Lung (tissue), 12 donors: ENCODE measurements around the gene SECTM1. TPM values are rescaled to one million over a fixed set of nuclear protein-coding genes. Genes with fewer than 3 reads are reported as not detected.
"Not testable (repeated sequence)": the region's sequence is repeated elsewhere in the genome, so short reads cannot be mapped to it uniquely, and the experiment has no call there.

ENCODE experiments used
- ATAC-seq: fragments of 200-7000 bp; cut with Tn5 transposase; one replicate; pipeline ENCODE4 v1.9.1; 2020; ENCODE audit warnings: moderate number of reproducible peaks; ENCODE audit not compliant: insufficient read depth, low FRiP score
- DNase-seq, 3 donors: peaks; one replicate each; pipeline ENCODE4 v3.0.0-alpha.2; 2013 to 2017
- H3K27ac ChIP-seq, 2 donors: one replicate each; pipeline ENCODE4 v1.5.1; 2013; ENCODE audit warnings: mild to moderate bottlenecking in 2 of 2, moderate library complexity in 2 of 2, control low read depth in 1 of 2, inconsistent platforms in 1 of 2, low read depth in 1 of 2, low read length in 1 of 2
- H3K27me3 ChIP-seq, 3 donors: one replicate each; pipeline ENCODE4 v1.5.1; 2013; ENCODE audit warnings: low read length in 2 of 3; ENCODE audit not compliant: control insufficient read depth in 3 of 3, insufficient read depth in 3 of 3
- H3K36me3 ChIP-seq, 4 donors: one replicate each; pipeline ENCODE4 v1.5.1; 2013; ENCODE audit warnings: low read length in 4 of 4, mild to moderate bottlenecking in 1 of 4, moderate library complexity in 1 of 4; ENCODE audit not compliant: control insufficient read depth in 4 of 4, insufficient read depth in 4 of 4
- H3K4me1 ChIP-seq, 5 donors: one replicate each; pipeline ENCODE4 v1.5.1; 2013; ENCODE audit warnings: low read length in 5 of 5, mild to moderate bottlenecking in 2 of 5, moderate library complexity in 1 of 5; ENCODE audit not compliant: control insufficient read depth in 5 of 5, insufficient read depth in 5 of 5
- H3K4me3 ChIP-seq: one replicate; pipeline ENCODE4 v1.5.1; 2013; ENCODE audit warnings: mild to moderate bottlenecking, control low read depth, moderate library complexity
- H3K9ac ChIP-seq, 2 donors: one replicate each; pipeline ENCODE4 v1.5.1; 2013; ENCODE audit warnings: low read length in 2 of 2, control low read depth in 1 of 2; ENCODE audit not compliant: insufficient read depth in 1 of 2
- H3K9me3 ChIP-seq, 4 donors: one replicate each; pipeline ENCODE4 v1.5.1; 2013; ENCODE audit warnings: low read length in 3 of 4, mild to moderate bottlenecking in 1 of 4, moderate library complexity in 1 of 4; ENCODE audit not compliant: control insufficient read depth in 4 of 4, insufficient read depth in 3 of 4
- WGBS, 2 donors: extraction: QIAGEN DNeasy Blood & Tissue Kit; methylation state at CpG; one replicate each; pipeline ENCODE4 v1.1.7; 2013; 5-methylcytosine and 5-hydroxymethylcytosine counted together
- polyA plus RNA-seq, 2 donors: library from polyadenylated mRNA; stranded (reverse); fragments of 200-250 nt; gene quantifications; one replicate each; pipeline ENCODE4 v1.2.1, GENCODE V29; 2013
- total RNA-seq, 2 donors: library from RNA; depleted of rRNA in 1 of 2; stranded (reverse); fragments of >200 nt in 1 of 2; gene quantifications; one replicate each; pipeline ENCODE4 v1.2.1, GENCODE V29; 2014 to 2021
- TF ChIP-seq, protein P1 (sequence below): IDR thresholded peaks from 2 replicates; pipeline ENCODE4 v1.5.1; 2012; ENCODE audit warnings: mild to moderate bottlenecking; ENCODE audit errors: control extremely low read depth, extremely low read depth
- donor health status: control.
- donor health status: control.
- donor health status: Bipolar disorder and iron deficiency.
- donor health status: healthy.
- donor health status: DM: yes; HTN: yes; CAD: no.

The SECTM1 gene
- total and polyA plus RNA-seq, 4 donors = 12.5 to 68.6 (median 26.4) TPM

DNA sequence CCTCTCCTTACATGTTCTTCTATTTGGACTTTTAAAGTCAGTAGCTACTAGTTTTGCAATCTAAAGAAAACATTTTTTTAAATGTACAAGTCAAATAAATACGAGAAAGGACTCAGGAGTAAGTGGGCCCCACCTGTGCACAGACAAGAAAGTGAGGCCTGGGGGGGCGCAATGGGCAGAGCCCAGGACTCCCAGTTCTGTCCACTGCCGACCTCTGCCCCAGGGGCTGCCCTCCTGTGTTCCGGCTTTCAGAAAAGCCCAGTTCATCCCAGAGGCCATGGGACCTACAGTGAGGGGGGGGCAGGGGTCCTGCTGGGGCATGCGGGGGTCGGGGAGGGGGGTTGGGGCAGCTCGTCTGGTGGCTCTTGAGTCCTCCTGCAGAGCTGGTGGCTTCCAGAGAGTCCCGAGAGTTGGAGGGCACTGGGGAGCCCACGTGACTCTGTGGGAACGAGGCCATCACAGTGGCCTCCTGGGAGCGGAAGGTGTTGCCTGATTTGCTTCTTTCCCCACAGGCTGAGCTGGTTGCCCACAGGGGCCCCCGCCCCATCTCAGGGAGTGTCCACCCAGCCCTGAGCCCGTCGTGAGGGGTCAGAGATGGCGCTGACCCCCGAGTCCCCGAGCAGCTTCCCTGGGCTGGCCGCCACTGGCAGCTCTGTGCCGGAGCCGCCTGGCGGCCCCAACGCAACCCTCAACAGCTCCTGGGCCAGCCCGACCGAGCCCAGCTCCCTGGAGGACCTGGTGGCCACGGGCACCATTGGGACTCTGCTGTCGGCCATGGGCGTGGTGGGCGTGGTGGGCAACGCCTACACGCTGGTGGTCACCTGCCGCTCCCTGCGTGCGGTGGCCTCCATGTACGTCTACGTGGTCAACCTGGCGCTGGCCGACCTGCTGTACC, 40.4 kb upstream of the SECTM1 start:
- no peak overlapping the region for H3K4me3 ChIP-seq
- ATAC-seq (no peak), DNase-seq (no peak)
- TF ChIP-seq, protein P1, sequence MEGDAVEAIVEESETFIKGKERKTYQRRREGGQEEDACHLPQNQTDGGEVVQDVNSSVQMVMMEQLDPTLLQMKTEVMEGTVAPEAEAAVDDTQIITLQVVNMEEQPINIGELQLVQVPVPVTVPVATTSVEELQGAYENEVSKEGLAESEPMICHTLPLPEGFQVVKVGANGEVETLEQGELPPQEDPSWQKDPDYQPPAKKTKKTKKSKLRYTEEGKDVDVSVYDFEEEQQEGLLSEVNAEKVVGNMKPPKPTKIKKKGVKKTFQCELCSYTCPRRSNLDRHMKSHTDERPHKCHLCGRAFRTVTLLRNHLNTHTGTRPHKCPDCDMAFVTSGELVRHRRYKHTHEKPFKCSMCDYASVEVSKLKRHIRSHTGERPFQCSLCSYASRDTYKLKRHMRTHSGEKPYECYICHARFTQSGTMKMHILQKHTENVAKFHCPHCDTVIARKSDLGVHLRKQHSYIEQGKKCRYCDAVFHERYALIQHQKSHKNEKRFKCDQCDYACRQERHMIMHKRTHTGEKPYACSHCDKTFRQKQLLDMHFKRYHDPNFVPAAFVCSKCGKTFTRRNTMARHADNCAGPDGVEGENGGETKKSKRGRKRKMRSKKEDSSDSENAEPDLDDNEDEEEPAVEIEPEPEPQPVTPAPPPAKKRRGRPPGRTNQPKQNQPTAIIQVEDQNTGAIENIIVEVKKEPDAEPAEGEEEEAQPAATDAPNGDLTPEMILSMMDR = no peak
- H3K4me1 ChIP-seq = peaks cover 0 to 18% (median 8%) of the 10 kb centered on the region in 5 donors
- no peak overlapping the region for H3K9ac ChIP-seq
- no peaks in the 10 kb centered on the region for H3K36me3 ChIP-seq
- WGBS, 2 donors = 82 to 89% methylated on average over 37 of the region's 37 CpGs
- H3K27me3 ChIP-seq = peaks cover 33 to 45% (median 44%) of the 10 kb centered on the region in 3 donors
- H3K27ac ChIP-seq = no peak overlapping the region
- peaks cover 0 to 7% (median 0%) of the 10 kb centered on the region in 4 donors for H3K9me3 ChIP-seq

DNA sequence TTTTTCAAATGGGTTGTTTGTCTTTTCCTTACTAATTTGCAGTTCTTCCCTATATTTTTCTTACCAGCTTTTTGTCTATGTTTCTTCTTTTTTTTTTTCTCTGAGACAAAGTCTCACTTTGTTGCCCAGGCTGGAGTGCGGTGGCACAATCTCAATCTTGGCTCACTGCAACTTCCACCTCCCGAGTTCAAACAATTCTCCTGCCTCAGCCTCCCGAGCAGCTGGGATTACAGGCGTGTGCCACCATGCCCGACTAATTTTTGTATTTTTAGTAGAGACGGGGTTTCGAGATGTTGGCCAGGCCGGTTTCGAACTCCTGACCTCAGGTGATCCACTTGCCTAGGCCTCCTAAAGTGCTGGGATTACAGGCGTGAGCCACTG, 39.5 kb upstream of the SECTM1 start:
- not testable (repeated sequence) for H3K36me3 ChIP-seq, ATAC-seq, DNase-seq, H3K9ac ChIP-seq, H3K9me3 ChIP-seq, H3K27ac ChIP-seq, H3K4me3 ChIP-seq
- Histone ChIP-seq H3K27me3 (peaks cover 25 to 41% (median 38%) of the 10 kb centered on the region in 3 donors), H3K4me1 (peaks cover 0 to 18% (median 8%) of the 10 kb centered on the region in 5 donors)
- 83 to 89% methylated on average over 10 of the region's 10 CpGs for WGBS, 2 donors

DNA sequence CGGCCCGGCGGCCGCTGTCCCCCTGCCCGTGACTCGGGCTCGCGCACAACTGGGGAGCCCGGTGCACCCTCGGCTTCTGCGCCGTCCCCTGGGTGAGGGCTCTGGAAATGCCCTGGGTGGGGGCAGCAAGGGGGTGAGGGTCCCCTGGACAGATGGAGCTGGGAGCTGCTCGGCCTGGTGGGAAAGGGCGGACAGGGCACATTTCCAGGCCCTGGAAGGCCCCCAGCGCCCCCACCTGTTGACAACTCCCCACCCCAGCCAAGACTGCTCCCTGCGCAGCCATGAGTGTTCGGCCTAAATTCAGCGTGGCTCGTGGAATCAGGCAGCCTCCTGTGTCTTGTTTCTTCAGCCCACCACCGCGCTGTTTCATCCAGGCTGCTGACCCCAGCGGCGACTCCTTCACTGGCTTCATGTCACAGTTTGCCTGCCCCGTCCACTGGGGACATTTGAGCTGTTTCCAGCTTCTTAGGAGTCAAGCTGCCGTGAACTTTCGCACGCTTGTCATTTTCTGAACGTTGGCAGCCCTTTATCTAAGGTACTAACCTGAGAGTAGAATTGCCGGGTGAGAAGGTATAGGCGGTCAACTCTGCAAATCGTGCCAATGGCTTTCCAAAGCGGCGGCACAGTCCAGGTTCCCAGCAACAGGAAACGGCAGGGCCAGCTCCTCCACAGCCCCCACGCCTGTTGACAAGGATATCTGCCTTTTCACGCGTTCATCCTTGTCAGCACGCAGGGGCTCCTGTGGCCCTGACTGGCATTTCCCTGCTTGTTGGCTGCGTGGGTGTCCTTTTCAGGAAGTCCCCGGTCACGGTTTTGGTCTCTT, 38.9 kb upstream of the SECTM1 start:
- peaks cover 22 to 43% (median 38%) of the 10 kb centered on the region in 3 donors for H3K27me3 ChIP-seq
- H3K9me3 ChIP-seq = peaks cover 0 to 7% (median 0%) of the 10 kb centered on the region in 4 donors
- DNase-seq = no peak
- TF ChIP-seq, protein P1 = no peak
- no peak overlapping the region for H3K4me3 ChIP-seq
- no peak for ATAC-seq
- peaks cover 0 to 18% (median 8%) of the 10 kb centered on the region in 5 donors for H3K4me1 ChIP-seq
- H3K9ac ChIP-seq = no peak overlapping the region
- no peaks in the 10 kb centered on the region for H3K36me3 ChIP-seq
- WGBS, 2 donors = 24 to 28% methylated on average over 39 to 41 of the region's 41 CpGs
- no peak overlapping the region for H3K27ac ChIP-seq
